Aorta (tissue), 5 donors: ENCODE measurements around the gene CCNL2. TPM values are rescaled to one million over a fixed set of nuclear protein-coding genes. Genes with fewer than 3 reads are reported as not detected.

Experiments
- ATAC-seq: fragments of 200-7000 bp; cut with Tn5 transposase; one replicate; pipeline ENCODE4 v1.9.1; 2022; ENCODE audit warnings: moderate library complexity; ENCODE audit not compliant: low FRiP score
- DNase-seq, 2 donors: peaks; one replicate each; pipeline ENCODE4 v3.0.0-alpha.2; 2020
- H3K27ac ChIP-seq, 2 donors: one replicate each; pipeline ENCODE4 v1.5.1; 2013; ENCODE audit warnings: low read length in 2 of 2, mild to moderate bottlenecking in 2 of 2, moderate library complexity in 2 of 2, control low read depth in 1 of 2, inconsistent platforms in 1 of 2, low read depth in 1 of 2
- H3K27me3 ChIP-seq, 2 donors: one replicate each; pipeline ENCODE4 v1.6.1; 2013; ENCODE audit warnings: control low read depth in 1 of 2, low read length in 1 of 2, mild to moderate bottlenecking in 1 of 2, moderate library complexity in 1 of 2; ENCODE audit not compliant: insufficient read depth in 2 of 2, control insufficient read depth in 1 of 2
- H3K36me3 ChIP-seq, 2 donors: one replicate each; pipeline ENCODE4 v1.6.1; 2013; ENCODE audit warnings: control low read depth in 1 of 2, low read length in 1 of 2, mild to moderate bottlenecking in 1 of 2; ENCODE audit not compliant: insufficient read depth in 2 of 2, control insufficient read depth in 1 of 2
- H3K4me1 ChIP-seq, 2 donors: one replicate each; pipeline ENCODE4 v1.6.1; 2013; ENCODE audit warnings: low read length in 2 of 2, control low read depth in 1 of 2, mild to moderate bottlenecking in 1 of 2, moderate library complexity in 1 of 2; ENCODE audit not compliant: insufficient read depth in 2 of 2, control insufficient read depth in 1 of 2
- H3K4me3 ChIP-seq, 2 donors: one replicate each; pipeline ENCODE4 v1.5.1; 2013; ENCODE audit warnings: low read length in 2 of 2, control low read depth in 1 of 2, mild to moderate bottlenecking in 1 of 2
- H3K9me3 ChIP-seq: one replicate; pipeline ENCODE4 v1.6.1; 2013; ENCODE audit warnings: mild to moderate bottlenecking, low read length; ENCODE audit not compliant: control insufficient read depth
- WGBS, 2 donors: extraction: QIAGEN DNeasy Blood & Tissue Kit; methylation state at CpG; one replicate each; pipeline ENCODE4 v1.1.7; 2013; 5-methylcytosine and 5-hydroxymethylcytosine counted together
- intact Hi-C, 2 donors: fragments of 100-400 bp; cut with DNase I; formaldehyde crosslinking; loops; one replicate each; pipeline versions ENCODE4 v1.14.2 to v1.15.0; 2022
- microRNA-seq, 2 donors: library from miRNA; unstranded; fragments of <30 nt; microRNA quantifications; one replicate each; pipeline ENCODE4 v1.2.0, GENCODE V29; 2020
- polyA plus RNA-seq, 2 donors: library from polyadenylated mRNA; stranded (reverse); fragments of 200-250 nt; gene quantifications; one replicate each; pipeline ENCODE4 v1.2.3, GENCODE V29; 2013
- total RNA-seq, 2 donors: library from RNA; stranded (reverse); fragmentation: NEBNext Ultra II Directional; extraction: Animal tissue kit (Norgen Biotek cat#: 25700); gene quantifications; one replicate each; pipeline ENCODE4 v1.2.1, GENCODE V29; 2021
- donor health status: healthy with polysubstance abuse.
- donor health status: Bipolar disorder and iron deficiency.
- donor health status: DM: no; HTN: no; CAD: no.
- donor health status: DM: no; HTN: no; CAD: no.
- donor health status: DM: yes; HTN: yes; CAD: no.

The CCNL2 gene
- total and polyA plus RNA-seq, 4 donors, result 34.6 to 409 (median 200) TPM

- intact Hi-C loops, result no loop called here
- no peaks in the 10 kb centered on the region for H3K36me3 ChIP-seq
- no peak for DNase-seq
- no peaks in the 10 kb centered on the region for H3K4me1 ChIP-seq
- ATAC-seq, result no peak
- no peak overlapping the region for H3K4me3 ChIP-seq
- no peak overlapping the region for H3K27ac ChIP-seq
- 88 to 89% methylated on average over 21 of the region's 21 CpGs for WGBS, 2 donors
- no peaks in the 10 kb centered on the region for H3K9me3 ChIP-seq
- no peaks in the 10 kb centered on the region for H3K27me3 ChIP-seq
Measured at GRCh38 chr1:1335792-1336248, 63.3 kb downstream of the CCNL2 start.

Small RNA genes lying within 50 kb of the gene (microRNA-seq; reads per million reads assigned to microRNA genes)
- gene MIR6808, result 0 to 1.2 reads per million in 2 donors

Other genes with a start within 250 kb of the CCNL2 start
- gene TTLL10, start 225.5 kb downstream of the CCNL2 start, total RNA-seq, result under 1 TPM in 1 of 2 donors, not detected in 1; 0.15 TPM
- not detected for gene TTLL10, start 225.5 kb downstream of the CCNL2 start, polyA plus RNA-seq
- gene TNFRSF18, start 192.7 kb downstream of the CCNL2 start, total RNA-seq, result 1 to 10 TPM; 1.0 to 1.1 TPM
- 1 to 10 TPM in 1 of 2 donors, not detected in 1; 1.3 TPM for gene TNFRSF18, start 192.7 kb downstream of the CCNL2 start, polyA plus RNA-seq
- 1 to 10 TPM; 1.6 to 3.5 TPM for gene TNFRSF4, start 185.2 kb downstream of the CCNL2 start, total RNA-seq
- 1 to 10 TPM in 1 of 2 donors, not detected in 1; 1.0 TPM for gene TNFRSF4, start 185.2 kb downstream of the CCNL2 start, polyA plus RNA-seq
- gene SDF4, start 167.3 kb downstream of the CCNL2 start, total RNA-seq, result 100 to 1,000 TPM; 138 to 140 TPM
- 100 to 1,000 TPM in 1 of 2 donors, 10 to 100 TPM in 1; 73.3 to 158 TPM for gene SDF4, start 167.3 kb downstream of the CCNL2 start, polyA plus RNA-seq
- 10 to 100 TPM; 11.3 to 12.8 TPM for gene B3GALT6, start 167.1 kb downstream of the CCNL2 start, total RNA-seq
- gene B3GALT6, start 167.1 kb downstream of the CCNL2 start, polyA plus RNA-seq, result 1 to 10 TPM; 2.5 to 9.3 TPM
- 1 to 10 TPM; 3.9 to 4.3 TPM for gene C1QTNF12, start 152.6 kb downstream of the CCNL2 start, total RNA-seq
- 10 to 100 TPM in 1 of 2 donors, 1 to 10 TPM in 1; 3.4 to 10.0 TPM for gene C1QTNF12, start 152.6 kb downstream of the CCNL2 start, polyA plus RNA-seq
- 10 to 100 TPM; 46.9 to 49.4 TPM for gene UBE2J2, start 125.5 kb downstream of the CCNL2 start, total RNA-seq
- 10 to 100 TPM; 17.2 to 49.3 TPM for gene UBE2J2, start 125.5 kb downstream of the CCNL2 start, polyA plus RNA-seq
- gene SCNN1D, start 118.9 kb downstream of the CCNL2 start, total RNA-seq, result 1 to 10 TPM; 3.5 to 8.2 TPM
- 10 to 100 TPM in 1 of 2 donors, 1 to 10 TPM in 1; 7.9 to 24.1 TPM for gene SCNN1D, start 118.9 kb downstream of the CCNL2 start, polyA plus RNA-seq
- 10 to 100 TPM; 25.0 to 69.2 TPM for gene ACAP3, start 91.4 kb downstream of the CCNL2 start, total RNA-seq
- 10 to 100 TPM; 10.6 to 63.9 TPM for gene ACAP3, start 91.4 kb downstream of the CCNL2 start, polyA plus RNA-seq
- gene PUSL1, start 90.7 kb downstream of the CCNL2 start, total RNA-seq, result 10 to 100 TPM in 1 of 2 donors, 1 to 10 TPM in 1; 7.4 to 12.6 TPM
- 10 to 100 TPM in 1 of 2 donors, 1 to 10 TPM in 1; 5.8 to 13.7 TPM for gene PUSL1, start 90.7 kb downstream of the CCNL2 start, polyA plus RNA-seq
- 100 to 1,000 TPM; 114 to 121 TPM for gene INTS11, start 74.7 kb downstream of the CCNL2 start, total RNA-seq
- gene INTS11, start 74.7 kb downstream of the CCNL2 start, polyA plus RNA-seq, result 100 to 1,000 TPM in 1 of 2 donors, 10 to 100 TPM in 1; 48.0 to 995 TPM
- 10 to 100 TPM; 13.9 to 16.4 TPM for gene CPTP, start 74.5 kb downstream of the CCNL2 start, total RNA-seq
- gene CPTP, start 74.5 kb downstream of the CCNL2 start, polyA plus RNA-seq, result 10 to 100 TPM; 12.9 to 14.9 TPM
- under 1 TPM; 0.24 to 0.36 TPM for gene TAS1R3, start 68.1 kb downstream of the CCNL2 start, total RNA-seq
- under 1 TPM; 0.25 to 0.31 TPM for gene TAS1R3, start 68.1 kb downstream of the CCNL2 start, polyA plus RNA-seq
- 10 to 100 TPM; 48.7 to 53.7 TPM for gene DVL1, start 49.9 kb downstream of the CCNL2 start, total RNA-seq
- 10 to 100 TPM; 21.2 to 71.9 TPM for gene DVL1, start 49.9 kb downstream of the CCNL2 start, polyA plus RNA-seq
- 100 to 1,000 TPM; 105 to 221 TPM for gene MXRA8, start 40.8 kb downstream of the CCNL2 start, total RNA-seq
- gene MXRA8, start 40.8 kb downstream of the CCNL2 start, polyA plus RNA-seq, result 100 to 1,000 TPM in 1 of 2 donors, 10 to 100 TPM in 1; 52.3 to 364 TPM
- 10 to 100 TPM; 59.6 to 65.6 TPM for gene AURKAIP1, start 24.1 kb downstream of the CCNL2 start, total RNA-seq
- gene AURKAIP1, start 24.1 kb downstream of the CCNL2 start, polyA plus RNA-seq, result 100 to 1,000 TPM; 119 to 154 TPM
- 10 to 100 TPM; 69.7 to 70.2 TPM for gene MRPL20, start 8.0 kb upstream of the CCNL2 start, total RNA-seq
- 100 to 1,000 TPM; 144 to 184 TPM for gene MRPL20, start 8.0 kb upstream of the CCNL2 start, polyA plus RNA-seq
- gene ANKRD65, start 21.9 kb upstream of the CCNL2 start, total RNA-seq, result 1 to 10 TPM; 1.5 to 6.9 TPM
- gene ANKRD65, start 21.9 kb upstream of the CCNL2 start, polyA plus RNA-seq, result under 1 TPM in 1 of 2 donors, not detected in 1; 0.13 TPM
- 10 to 100 TPM; 35.6 to 86.5 TPM for gene VWA1, start 36.4 kb upstream of the CCNL2 start, total RNA-seq
- gene VWA1, start 36.4 kb upstream of the CCNL2 start, polyA plus RNA-seq, result 1 to 10 TPM in 1 of 2 donors, under 1 TPM in 1; 0.13 to 4.5 TPM
- 1 to 10 TPM in 1 of 2 donors, under 1 TPM in 1; 0.42 to 5.5 TPM for gene ATAD3C, start 50.4 kb upstream of the CCNL2 start, total RNA-seq
- under 1 TPM in 1 of 2 donors, not detected in 1; 0.08 TPM for gene ATAD3C, start 50.4 kb upstream of the CCNL2 start, polyA plus RNA-seq
- 10 to 100 TPM in 1 of 2 donors, 1 to 10 TPM in 1; 8.1 to 21.5 TPM for gene ATAD3B, start 72.4 kb upstream of the CCNL2 start, total RNA-seq
- gene ATAD3B, start 72.4 kb upstream of the CCNL2 start, polyA plus RNA-seq, result 10 to 100 TPM in 1 of 2 donors, 1 to 10 TPM in 1; 6.1 to 44.8 TPM
- gene ATAD3A, start 112.8 kb upstream of the CCNL2 start, total RNA-seq, result 10 to 100 TPM; 11.9 to 13.2 TPM
- gene ATAD3A, start 112.8 kb upstream of the CCNL2 start, polyA plus RNA-seq, result 10 to 100 TPM in 1 of 2 donors, 1 to 10 TPM in 1; 8.3 to 20.2 TPM
- 1 to 10 TPM; 6.2 to 7.8 TPM for gene TMEM240, start 141.3 kb upstream of the CCNL2 start, total RNA-seq
- gene TMEM240, start 141.3 kb upstream of the CCNL2 start, polyA plus RNA-seq, result 10 to 100 TPM in 1 of 2 donors, 1 to 10 TPM in 1; 1.1 to 15.1 TPM
- gene SSU72, start 175.5 kb upstream of the CCNL2 start, total RNA-seq, result 10 to 100 TPM; 67.7 to 71.5 TPM
- 10 to 100 TPM; 65.0 to 92.8 TPM for gene SSU72, start 175.5 kb upstream of the CCNL2 start, polyA plus RNA-seq
- 1 to 10 TPM; 1.2 to 3.0 TPM for gene FNDC10, start 200.8 kb upstream of the CCNL2 start, total RNA-seq
- under 1 TPM; 0.38 to 0.50 TPM for gene FNDC10, start 200.8 kb upstream of the CCNL2 start, polyA plus RNA-seq
- 10 to 100 TPM; 45.0 to 77.7 TPM for gene MIB2, start 216.2 kb upstream of the CCNL2 start, total RNA-seq
- gene MIB2, start 216.2 kb upstream of the CCNL2 start, polyA plus RNA-seq, result 100 to 1,000 TPM in 1 of 2 donors, 10 to 100 TPM in 1; 20.4 to 220 TPM
- 10 to 100 TPM; 15.5 to 74.5 TPM for gene MMP23B, start 232.8 kb upstream of the CCNL2 start, total RNA-seq
- 100 to 1,000 TPM in 1 of 2 donors, 10 to 100 TPM in 1; 41.2 to 120 TPM for gene MMP23B, start 232.8 kb upstream of the CCNL2 start, polyA plus RNA-seq